Tibial nerve (tissue), 4 donors: ENCODE results near the gene BAIAP2L1.

Source experiments
- EP300 ChIP-seq, 2 donors: sonication (generic); formaldehyde crosslinking; IDR thresholded peaks; one replicate each; pipeline ENCODE4 v1.6.1; 2017; ENCODE audit warnings: antibody characterized with exemption in 2 of 2, mild to moderate bottlenecking in 1 of 2
- POLR2A ChIP-seq, 2 donors: fragments of 450-650 bp; IDR thresholded peaks; one replicate each; pipeline ENCODE4 v1.6.1; 2017; ENCODE audit warnings: antibody characterized with exemption in 2 of 2, mild to moderate bottlenecking in 2 of 2, moderate library complexity in 2 of 2
- TF ChIP-seq, protein P1 (sequence below), 5 experiments: fragments of 200-600 bp in 3 of 5; fragments of 450-650 bp in 2 of 5; sonication (generic) in 3 of 5; IDR thresholded peaks; one replicate each; pipeline ENCODE4 v1.5.1; 2016 to 2019; ENCODE audit warnings: antibody characterized with exemption in 5 of 5, mild to moderate bottlenecking in 3 of 5, moderate library complexity in 2 of 5

DNA sequence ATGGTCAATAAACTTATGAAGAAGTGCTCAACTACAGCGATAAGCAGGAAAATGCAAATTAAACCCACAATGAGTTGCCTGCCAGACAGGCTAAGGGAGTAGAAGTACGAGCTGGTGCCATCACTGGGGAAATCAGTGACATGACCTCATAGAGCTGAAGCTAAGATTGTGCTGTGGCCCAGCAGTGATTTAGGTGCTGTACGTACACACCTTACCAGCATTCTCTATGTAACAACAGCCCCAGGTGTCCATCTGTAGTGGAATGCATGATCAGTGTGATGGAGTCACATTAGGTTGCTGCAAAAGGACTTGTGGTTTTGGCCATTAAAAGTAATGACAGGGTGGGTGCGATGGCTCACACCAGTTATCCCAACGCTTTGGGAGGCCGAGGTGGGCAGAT lies 143.2 kb downstream of the BAIAP2L1 start:
- TF ChIP-seq, protein P1, sequence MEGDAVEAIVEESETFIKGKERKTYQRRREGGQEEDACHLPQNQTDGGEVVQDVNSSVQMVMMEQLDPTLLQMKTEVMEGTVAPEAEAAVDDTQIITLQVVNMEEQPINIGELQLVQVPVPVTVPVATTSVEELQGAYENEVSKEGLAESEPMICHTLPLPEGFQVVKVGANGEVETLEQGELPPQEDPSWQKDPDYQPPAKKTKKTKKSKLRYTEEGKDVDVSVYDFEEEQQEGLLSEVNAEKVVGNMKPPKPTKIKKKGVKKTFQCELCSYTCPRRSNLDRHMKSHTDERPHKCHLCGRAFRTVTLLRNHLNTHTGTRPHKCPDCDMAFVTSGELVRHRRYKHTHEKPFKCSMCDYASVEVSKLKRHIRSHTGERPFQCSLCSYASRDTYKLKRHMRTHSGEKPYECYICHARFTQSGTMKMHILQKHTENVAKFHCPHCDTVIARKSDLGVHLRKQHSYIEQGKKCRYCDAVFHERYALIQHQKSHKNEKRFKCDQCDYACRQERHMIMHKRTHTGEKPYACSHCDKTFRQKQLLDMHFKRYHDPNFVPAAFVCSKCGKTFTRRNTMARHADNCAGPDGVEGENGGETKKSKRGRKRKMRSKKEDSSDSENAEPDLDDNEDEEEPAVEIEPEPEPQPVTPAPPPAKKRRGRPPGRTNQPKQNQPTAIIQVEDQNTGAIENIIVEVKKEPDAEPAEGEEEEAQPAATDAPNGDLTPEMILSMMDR (IDR thresholded peaks at IDR 0.05): no peak
- no peak for TF ChIP-seq EP300 (IDR thresholded peaks at IDR 0.05)
- TF ChIP-seq POLR2A (IDR thresholded peaks at IDR 0.05): no peak
